CD4-positive, alpha-beta T cell treated with Interleukin-1 beta for 1 hour (primary cell): ENCODE measurements around the gene KLF5.

Source experiments
- DNase-seq, 2 donors: peaks; one replicate each; pipeline ENCODE4 v3.0.0-alpha.2; 2020 to 2022

The KLF5 gene

GRCh38 chr13:73060251-73061160 is 1.7 kb downstream of the KLF5 start:
- DNase-seq: no peak

GRCh38 chr13:73061473-73061872 is 2.7 kb downstream of the KLF5 start:
- DNase-seq: no peak

GRCh38 chr13:73061876-73062275 is 3.1 kb downstream of the KLF5 start:
- no peak for DNase-seq

- DNase-seq: no peak
Measured at GRCh38 chr13:73062468-73062867, 3.7 kb downstream of the KLF5 start.

GRCh38 chr13:73063166-73063565 is 4.4 kb downstream of the KLF5 start:
- no peak for DNase-seq

GRCh38 chr13:73065036-73065435 is 6.2 kb downstream of the KLF5 start:
- no peak for DNase-seq

- DNase-seq: no peak
Measured at GRCh38 chr13:73065665-73066340, 7.0 kb downstream of the KLF5 start.

- DNase-seq: no peak
Measured at GRCh38 chr13:73069206-73069805, 10.5 kb downstream of the KLF5 start.

- DNase-seq: no peak
Measured at GRCh38 chr13:73070451-73071098, 11.8 kb downstream of the KLF5 start.

GRCh38 chr13:73072239-73072900 is 13.6 kb downstream of the KLF5 start:
- no peak for DNase-seq

GRCh38 chr13:73073050-73073449 is 14.2 kb downstream of the KLF5 start:
- DNase-seq: no peak

- no peak for DNase-seq
Measured at GRCh38 chr13:73074014-73074413, 15.2 kb downstream of the KLF5 start.

- DNase-seq: no peak
Measured at GRCh38 chr13:73074926-73075325, 16.1 kb downstream of the KLF5 start.

- no peak for DNase-seq
Measured at GRCh38 chr13:73075546-73075945, 16.7 kb downstream of the KLF5 start.

- DNase-seq: no peak
Measured at GRCh38 chr13:73075954-73076353, 17.1 kb downstream of the KLF5 start.

GRCh38 chr13:73077865-73078264 is 19.1 kb downstream of the KLF5 start:
- DNase-seq: no peak

GRCh38 chr13:73079359-73079758 is 20.6 kb downstream of the KLF5 start:
- DNase-seq: no peak

- DNase-seq: no peak
Measured at GRCh38 chr13:73081256-73081915, 22.6 kb downstream of the KLF5 start.

GRCh38 chr13:73082471-73082870 is 23.7 kb downstream of the KLF5 start:
- DNase-seq: no peak

GRCh38 chr13:73082895-73083294 is 24.1 kb downstream of the KLF5 start:
- no peak for DNase-seq

- DNase-seq: no peak
Measured at GRCh38 chr13:73088332-73088935, 29.6 kb downstream of the KLF5 start.

- DNase-seq: no peak
Measured at GRCh38 chr13:73089213-73089612, 30.4 kb downstream of the KLF5 start.
